Measurements from ENCODE around the gene ZNF367. TPM values are rescaled to one million over a fixed set of nuclear protein-coding genes. Genes with fewer than 3 reads are reported as not detected.

The ZNF367 gene
- total and polyA plus RNA-seq, 9 of the 15 experiments (the other 6 are each of a cell fraction or from before 2014, with no cell fraction given): 2.7 to 14.4 (median 10.0) TPM

GRCh38 chr9:96367943-96368342 lies 50.2 kb downstream of the ZNF367 start:
- CTCF ChIA-PET (ENCODE audit: low intra/inter-chr PET ratio): no interaction called here
- Histone ChIP-seq H2AFZ (ENCODE audit: low read depth, low read length) (no peak overlapping the region), H3K79me2 (ENCODE audit: control insufficient read depth, insufficient read depth, low read length) (no peaks in the 10 kb centered on the region), H3K9me1 (ENCODE audit: control insufficient read depth, insufficient read depth, low read length) (no peaks in the 10 kb centered on the region), H3K27me3 (ENCODE audit: control insufficient read depth in 2 of 2, insufficient read depth in 2 of 2, low read length in 2 of 2) (no peaks in the 10 kb centered on the region), H3K4me3 (no peak overlapping the region), H4K20me1 (replicated peaks; ENCODE audit: control insufficient read depth, insufficient read depth, low read length) (no peaks in the 10 kb centered on the region), H3K4me2 (ENCODE audit: insufficient read depth, low read length) (no peak overlapping the region), H3K36me3 (ENCODE audit: control insufficient read depth, insufficient read depth, low read length) (no peaks in the 10 kb centered on the region), H3K27ac (ENCODE audit: extremely low read depth, low read depth, low read length) (no peak overlapping the region), H3K9me3 (replicated peaks; ENCODE audit: control insufficient read depth, insufficient read depth, low read depth, low read length) (no peaks in the 10 kb centered on the region), H3K9ac (ENCODE audit: insufficient read depth in 1 of 2, low read depth in 2 of 2, low read length in 2 of 2) (no peak overlapping the region), H3K4me1 (replicated peaks in 1 of 2; ENCODE audit: control insufficient read depth in 2 of 2, insufficient read depth in 2 of 2, low read length in 2 of 2) (no peaks in the 10 kb centered on the region; a peak in 1 of 5 replicates)
- POLR2A ChIA-PET: interaction anchor here (0.6 to 1.4 kb wide), 3 partner anchors 15 to 924 kb away, joined by 3 to 7 read pairs (median 3); partner anchors contain the start of gene SLC35D2
- FAIRE-seq: no peak
- WGBS (ENCODE audit: insufficient coverage, low coverage, missing lambda C conversion rate): 75% methylated on average over 1 of the region's 1 CpG
- DNase-seq (ENCODE audit: extremely low read depth in 1 of 4, low spot score in 3 of 4): no peak
- intact Hi-C loops (cut with micrococcal nuclease) (no loop called here), in situ Hi-C loops (cut with MboI) (no loop called here)
- BruUV-seq (replicated peaks): no TSS peak
- no peak for TF ChIP-seq KAT8 (IDR thresholded peaks at IDR 0.05; ENCODE audit: low read depth)
- TF ChIP-seq JUN (IDR thresholded peaks at IDR 0.05; ENCODE audit: borderline replicate concordance, low read depth, low read length): no peak
- TF ChIP-seq JUN (CRISPR knock-in tag; IDR thresholded peaks at IDR 0.05; ENCODE audit: borderline replicate concordance): no peak
- no peak for TF ChIP-seq DIDO1 (tag; IDR thresholded peaks at IDR 0.05; ENCODE audit: low read depth)
- TF ChIP-seq ZFP36 (IDR thresholded peaks at IDR 0.05; ENCODE audit: low read depth, low read length, partially characterized antibody): no peak
- no peak for TF ChIP-seq SMARCC2 (IDR thresholded peaks at IDR 0.05; ENCODE audit: low read depth)
- TF ChIP-seq OTX1 (CRISPR knock-in tag; IDR thresholded peaks at IDR 0.05): no peak
- ATAC-seq: no peak

Data from K562 (cell line).